Hepatocyte (in vitro differentiated cells): ENCODE data around the gene VEGFB. TPM values are rescaled to one million over a fixed set of nuclear protein-coding genes. Genes with fewer than 3 reads are reported as not detected.

Experiments used
- DNase-seq: peaks from one replicate; pipeline ENCODE4 v3.0.0-alpha.2; 2016; ENCODE audit warnings: low spot score
- H2AFZ ChIP-seq: fragments of 200-600 bp; sonication (generic); 2 replicates; pipeline ENCODE4 v1.6.0; 2016; ENCODE audit warnings: antibody characterized with exemption, mild to moderate bottlenecking
- H3K27ac ChIP-seq: fragments of 200-600 bp; sonication (generic); 2 replicates; pipeline ENCODE4 v1.5.1; 2016; ENCODE audit warnings: mild to moderate bottlenecking
- H3K27me3 ChIP-seq: fragments of 200-600 bp; sonication (generic); 2 replicates; pipeline ENCODE4 v1.6.1; 2016
- H3K36me3 ChIP-seq: fragments of 200-600 bp; sonication (generic); replicated peaks from 2 replicates; pipeline ENCODE4 v1.5.1; 2016; ENCODE audit warnings: low read depth; ENCODE audit not compliant: insufficient read depth
- H3K4me1 ChIP-seq: fragments of 200-600 bp; sonication (generic); 2 replicates; pipeline ENCODE4 v1.5.1; 2016; ENCODE audit warnings: mild to moderate bottlenecking, moderate library complexity; ENCODE audit not compliant: insufficient read depth
- H3K4me2 ChIP-seq: fragments of 200-600 bp; sonication (generic); 2 replicates; pipeline ENCODE4 v1.6.0; 2016
- H3K4me3 ChIP-seq: fragments of 200-600 bp; sonication (generic); 2 replicates; pipeline ENCODE4 v1.5.1; 2016; ENCODE audit warnings: mild to moderate bottlenecking
- H3K79me2 ChIP-seq: fragments of 200-600 bp; sonication (generic); 2 replicates; pipeline ENCODE4 v1.6.0; 2017; ENCODE audit warnings: mild to moderate bottlenecking
- H3K9me2 ChIP-seq: fragments of 200-600 bp; sonication (generic); replicated peaks from 2 replicates; pipeline ENCODE4 v1.6.0; 2017; ENCODE audit warnings: mild to moderate bottlenecking; ENCODE audit not compliant: insufficient read depth
- H3K9me3 ChIP-seq: fragments of 200-600 bp; sonication (generic); 2 replicates; pipeline ENCODE4 v1.5.1; 2016; ENCODE audit warnings: low read depth, mild to moderate bottlenecking
- H4K20me1 ChIP-seq: fragments of 200-600 bp; sonication (generic); 2 replicates; pipeline ENCODE4 v1.6.0; 2016; ENCODE audit warnings: mild to moderate bottlenecking; ENCODE audit not compliant: insufficient read depth, poor library complexity, severe bottlenecking
- EZH2 ChIP-seq: fragments of 200-600 bp; sonication (generic); IDR thresholded peaks from 2 replicates; pipeline ENCODE4 v1.6.1; 2016; ENCODE audit warnings: antibody characterized with exemption, mild to moderate bottlenecking, borderline replicate concordance
- EZH2phosphoT487 ChIP-seq: fragments of 200-600 bp; sonication (generic); IDR thresholded peaks from one replicate; pipeline ENCODE4 v1.6.1; 2018; ENCODE audit warnings: antibody characterized with exemption, mild to moderate bottlenecking, low read depth, moderate library complexity; ENCODE audit not compliant: unreplicated experiment, severe bottlenecking
- WGBS: methylation state at CpG from one replicate; pipeline ENCODE4 v1.1.6; 2016; ENCODE audit warnings: low lambda C conversion rate; ENCODE audit errors: missing lambda C conversion rate; 5-methylcytosine and 5-hydroxymethylcytosine counted together
- polyA plus RNA-seq: library from polyadenylated mRNA; unstranded; fragments of >200 nt; fragmentation: Nextera tagmentation; extraction: Ambion mirVana; gene quantifications from 2 replicates; pipeline ENCODE4 v1.2.1, GENCODE V29; 2016
- total RNA-seq: library from RNA; depleted of rRNA; stranded (reverse); fragments of >200 nt; gene quantifications from 2 replicates; pipeline ENCODE4 v1.2.3, GENCODE V29; 2014
- TF ChIP-seq, protein P1 (sequence below): fragments of 200-600 bp; sonication (generic); IDR thresholded peaks from 2 replicates; pipeline ENCODE4 v1.5.1; 2016; ENCODE audit warnings: antibody characterized with exemption, mild to moderate bottlenecking; ENCODE audit not compliant: poor library complexity

Gene VEGFB
- total and polyA plus RNA-seq, 2 experiments from 2014 or later, result 29.1 to 116 TPM

DNA sequence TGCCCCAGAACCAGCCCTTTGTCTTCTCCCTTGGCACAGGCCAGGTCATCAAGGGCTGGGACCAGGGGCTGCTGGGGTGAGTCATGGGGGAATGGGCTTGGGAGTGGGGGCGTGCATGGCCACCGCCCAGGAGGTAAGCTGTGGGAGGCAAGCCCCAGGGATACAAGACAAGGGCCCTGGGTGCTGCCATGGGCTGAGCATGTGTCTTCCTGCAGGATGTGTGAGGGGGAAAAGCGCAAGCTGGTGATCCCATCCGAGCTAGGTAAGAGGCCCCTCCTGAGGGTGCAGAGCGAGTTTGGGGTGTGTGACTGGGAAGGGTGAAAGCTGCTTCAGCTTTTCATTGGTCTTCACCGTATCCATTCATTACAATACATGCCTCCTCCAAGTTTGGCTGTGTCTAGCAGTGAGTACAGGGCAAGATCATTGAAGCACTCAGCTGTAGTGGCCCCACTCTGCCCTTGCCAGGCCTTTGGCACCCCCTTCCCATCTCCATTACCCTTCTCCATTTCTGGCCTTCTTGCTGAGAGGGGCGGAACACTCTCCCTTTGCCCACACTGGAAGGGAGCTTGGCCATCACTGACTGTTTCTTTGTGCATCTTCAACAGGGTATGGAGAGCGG is 9.0 kb downstream of the VEGFB start:
- Histone ChIP-seq H2AFZ (no peak overlapping the region), H3K36me3 (no peaks in the 10 kb centered on the region)

DNA sequence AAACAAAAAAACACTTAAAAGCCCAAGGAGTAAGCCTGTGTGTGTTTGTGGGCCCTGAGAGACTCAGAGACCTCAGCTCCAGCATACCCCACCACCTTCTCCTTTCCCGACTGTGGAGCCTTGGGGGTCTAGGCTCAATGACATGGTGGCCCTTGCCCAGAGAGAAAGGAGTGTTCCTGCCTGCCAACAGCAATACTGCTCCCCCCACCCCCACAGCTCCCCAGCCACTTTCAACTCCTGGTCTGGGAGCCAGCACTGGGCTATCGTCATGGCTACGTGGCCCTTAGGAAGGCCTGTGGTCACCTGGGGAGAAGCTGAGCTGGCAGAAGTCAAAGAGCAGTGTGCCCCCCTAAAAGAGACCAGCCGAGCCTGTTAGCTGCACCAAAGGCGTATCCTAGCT is 9.7 kb downstream of the VEGFB start:
- H3K4me3 ChIP-seq, result no peak overlapping the region
- H3K27ac ChIP-seq, result no peak overlapping the region
- TF ChIP-seq EZH2 (no peak), EZH2phosphoT487 (no peak)
- TF ChIP-seq, protein P1, sequence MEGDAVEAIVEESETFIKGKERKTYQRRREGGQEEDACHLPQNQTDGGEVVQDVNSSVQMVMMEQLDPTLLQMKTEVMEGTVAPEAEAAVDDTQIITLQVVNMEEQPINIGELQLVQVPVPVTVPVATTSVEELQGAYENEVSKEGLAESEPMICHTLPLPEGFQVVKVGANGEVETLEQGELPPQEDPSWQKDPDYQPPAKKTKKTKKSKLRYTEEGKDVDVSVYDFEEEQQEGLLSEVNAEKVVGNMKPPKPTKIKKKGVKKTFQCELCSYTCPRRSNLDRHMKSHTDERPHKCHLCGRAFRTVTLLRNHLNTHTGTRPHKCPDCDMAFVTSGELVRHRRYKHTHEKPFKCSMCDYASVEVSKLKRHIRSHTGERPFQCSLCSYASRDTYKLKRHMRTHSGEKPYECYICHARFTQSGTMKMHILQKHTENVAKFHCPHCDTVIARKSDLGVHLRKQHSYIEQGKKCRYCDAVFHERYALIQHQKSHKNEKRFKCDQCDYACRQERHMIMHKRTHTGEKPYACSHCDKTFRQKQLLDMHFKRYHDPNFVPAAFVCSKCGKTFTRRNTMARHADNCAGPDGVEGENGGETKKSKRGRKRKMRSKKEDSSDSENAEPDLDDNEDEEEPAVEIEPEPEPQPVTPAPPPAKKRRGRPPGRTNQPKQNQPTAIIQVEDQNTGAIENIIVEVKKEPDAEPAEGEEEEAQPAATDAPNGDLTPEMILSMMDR, result no peak

More for the DNA sequence above, 9.0 kb downstream of the VEGFB start:
- H4K20me1 ChIP-seq, result no peaks in the 10 kb centered on the region
- no peak for DNase-seq
- peaks cover 29% of the 10 kb centered on the region for H3K79me2 ChIP-seq
- H3K27ac ChIP-seq, result no peak overlapping the region
- no peaks in the 10 kb centered on the region for H3K27me3 ChIP-seq
- no peak overlapping the region for H3K4me3 ChIP-seq
- 93% methylated on average over 8 of the region's 8 CpGs for WGBS
- H3K9me2 ChIP-seq, result no peaks in the 10 kb centered on the region
- no peaks in the 10 kb centered on the region for H3K9me3 ChIP-seq
- TF ChIP-seq, protein P1, result no peak
- TF ChIP-seq EZH2 (no peak), EZH2phosphoT487 (no peak)
- peaks cover 23% of the 10 kb centered on the region for H3K4me1 ChIP-seq
- H3K4me2 ChIP-seq, result peak overlapping the region; percentile 80

DNA sequence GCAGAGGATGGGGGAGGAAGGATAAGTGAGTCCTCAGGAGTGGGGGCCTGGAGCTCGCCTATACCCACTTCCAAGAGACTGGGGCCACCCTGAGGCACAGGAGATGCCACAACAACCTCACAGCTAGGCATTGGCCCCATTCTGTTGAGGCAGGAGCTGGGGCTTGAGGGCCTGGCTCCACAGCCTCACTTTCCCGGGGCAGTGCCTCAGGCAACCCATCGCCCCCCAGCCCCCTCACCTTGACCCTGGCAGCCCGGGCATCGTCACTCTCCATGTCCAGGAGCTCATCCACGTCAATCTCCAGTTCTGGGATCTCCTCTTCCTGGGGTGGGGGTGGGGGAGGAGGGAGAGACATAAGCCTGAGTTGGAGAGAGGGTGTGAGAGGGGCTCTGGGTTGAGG is 10.6 kb downstream of the VEGFB start:
- Histone ChIP-seq H3K27me3 (no peaks in the 10 kb centered on the region), H3K9me3 (no peaks in the 10 kb centered on the region), H2AFZ (no peak overlapping the region), H3K4me2 (peak overlapping the region; percentile 96), H3K27ac (peak overlapping the region; percentile 96), H3K4me3 (no peak overlapping the region), H3K36me3 (no peaks in the 10 kb centered on the region), H4K20me1 (no peaks in the 10 kb centered on the region), H3K4me1 (peaks cover 19% of the 10 kb centered on the region), H3K9me2 (no peaks in the 10 kb centered on the region), H3K79me2 (peaks cover 29% of the 10 kb centered on the region)
- DNase-seq, result no peak
- WGBS, result 69% methylated on average over 6 of the region's 6 CpGs
- TF ChIP-seq, protein P1, result no peak
- no peak for TF ChIP-seq EZH2
- no peak for TF ChIP-seq EZH2phosphoT487

More for the DNA sequence above, 9.7 kb downstream of the VEGFB start:
- peaks cover 29% of the 10 kb centered on the region for H3K79me2 ChIP-seq
- WGBS, result 70% methylated on average over 5 of the region's 5 CpGs
- H3K4me1 ChIP-seq, result peaks cover 23% of the 10 kb centered on the region
- H3K36me3 ChIP-seq, result no peaks in the 10 kb centered on the region
- no peak overlapping the region for H3K4me2 ChIP-seq
- no peak overlapping the region for H2AFZ ChIP-seq
- H3K9me3 ChIP-seq, result no peaks in the 10 kb centered on the region
- no peaks in the 10 kb centered on the region for H3K27me3 ChIP-seq
- no peaks in the 10 kb centered on the region for H4K20me1 ChIP-seq
- DNase-seq, result no peak
- H3K9me2 ChIP-seq, result no peaks in the 10 kb centered on the region
